ENCODE measurements around the gene CD300LF. TPM values are rescaled to one million over a fixed set of nuclear protein-coding genes. Genes with fewer than 3 reads are reported as not detected.

The CD300LF gene
- total RNA-seq, 1 experiment from 2014 or later, result not detected

DNA sequence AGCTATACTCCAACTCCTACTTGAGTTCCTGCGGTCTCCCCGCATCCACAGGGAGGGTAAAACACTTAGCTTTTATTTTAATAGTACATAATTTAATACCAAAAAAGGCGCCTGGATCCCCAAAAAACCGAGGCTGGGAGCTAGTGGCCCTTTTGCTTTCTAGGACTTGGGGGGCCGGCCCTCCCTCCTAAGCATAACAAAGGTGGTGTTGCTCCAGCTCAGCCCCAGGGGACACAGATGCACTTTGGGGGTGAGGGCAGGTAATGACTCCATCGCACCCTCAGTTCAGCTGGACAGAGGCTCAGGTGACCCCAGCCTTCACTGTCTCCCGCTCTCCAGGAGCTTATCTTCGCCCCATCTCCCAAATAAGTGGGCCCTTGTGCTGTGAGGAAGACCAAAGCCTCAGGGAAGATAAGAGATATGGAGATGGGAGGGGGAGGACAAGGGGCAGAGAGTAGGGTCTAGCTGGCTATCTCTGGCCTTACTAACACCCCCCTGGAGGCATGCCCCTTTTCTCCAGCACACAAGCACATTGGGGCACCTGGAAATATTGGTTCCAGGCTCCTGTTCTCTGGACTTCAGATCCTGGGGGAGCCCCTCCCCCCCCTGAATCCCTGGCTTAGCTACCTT lies 32.9 kb upstream of the CD300LF start:
- no peak for DNase-seq (ENCODE audit: low spot score)

DNA sequence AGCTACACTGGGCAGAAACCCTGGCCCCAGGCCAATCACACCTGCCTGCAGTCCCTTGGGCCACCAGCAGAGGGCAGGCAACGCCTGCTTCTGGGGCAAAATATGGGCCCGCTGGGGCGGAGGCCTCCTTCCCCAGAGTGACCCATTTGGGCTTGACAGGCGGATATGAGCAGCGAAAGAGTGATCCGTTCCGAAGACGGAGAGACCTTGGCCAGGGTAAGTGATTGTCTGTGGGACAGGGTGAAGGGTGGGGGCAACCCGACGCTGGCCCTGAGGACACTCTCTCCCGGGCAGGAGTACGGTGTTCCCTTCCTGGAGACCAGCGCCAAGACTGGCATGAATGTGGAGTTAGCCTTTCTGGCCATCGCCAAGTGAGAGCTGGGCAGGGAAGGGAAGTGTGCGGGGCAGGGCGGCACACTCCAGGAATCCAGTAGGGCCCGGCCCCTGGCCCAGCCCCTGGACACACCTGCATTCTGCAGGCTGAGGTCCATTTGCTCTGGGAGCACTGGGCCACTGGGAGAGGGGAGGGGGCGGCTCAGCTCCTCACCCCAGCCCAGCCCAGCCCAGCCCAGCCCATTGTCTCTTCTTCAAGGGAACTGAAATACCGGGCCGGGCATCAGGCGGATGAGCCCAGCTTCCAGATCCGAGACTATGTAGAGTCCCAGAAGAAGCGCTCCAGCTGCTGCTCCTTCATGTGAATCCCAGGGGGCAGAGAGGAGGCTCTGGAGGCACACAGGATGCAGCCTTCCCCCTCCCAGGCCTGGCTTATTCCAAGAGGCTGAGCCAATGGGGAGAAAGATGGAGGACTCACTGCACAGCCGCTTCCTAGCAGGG lies 32.2 kb upstream of the CD300LF start:
- DNase-seq (ENCODE audit: low spot score), result peak; percentile 92

DNA sequence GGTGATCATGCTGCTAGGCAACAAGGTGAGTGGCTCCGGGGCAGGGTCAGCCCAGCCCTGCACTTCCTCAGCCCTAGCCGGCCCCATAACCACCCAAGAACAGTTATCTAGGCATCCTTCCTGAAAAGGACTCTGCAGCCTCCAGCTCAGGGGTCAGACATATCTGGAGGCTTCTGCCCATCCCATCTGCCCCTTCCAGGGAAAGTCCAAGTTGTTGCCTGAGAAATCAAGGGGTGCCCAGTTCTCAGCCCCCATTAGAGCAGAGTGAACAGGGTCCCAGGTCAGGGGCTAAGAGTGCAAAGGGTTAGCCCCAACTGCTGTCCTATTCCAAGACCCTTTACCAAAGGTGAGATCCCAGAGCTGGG lies 31.6 kb upstream of the CD300LF start:
- no peak for DNase-seq (ENCODE audit: low spot score)

DNA sequence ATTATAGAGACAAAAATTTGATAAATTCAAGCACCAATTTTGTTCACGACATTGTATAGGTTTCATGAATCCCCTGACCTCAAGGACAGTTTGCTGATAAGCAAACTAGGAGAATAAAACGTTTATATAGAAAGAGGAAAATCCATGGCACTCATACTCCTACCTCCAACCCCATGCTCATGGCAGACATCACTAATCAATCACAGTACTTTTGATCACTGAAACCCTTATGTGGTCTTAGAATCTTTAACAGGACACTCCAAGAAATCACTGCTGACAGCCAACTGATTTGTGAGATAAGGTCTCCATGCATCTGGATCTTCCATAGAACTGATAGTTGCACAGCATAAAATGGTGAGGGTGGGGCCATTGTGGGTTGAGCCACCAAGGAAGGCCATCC lies 31.0 kb upstream of the CD300LF start:
- DNase-seq (ENCODE audit: low spot score), result no peak

DNA sequence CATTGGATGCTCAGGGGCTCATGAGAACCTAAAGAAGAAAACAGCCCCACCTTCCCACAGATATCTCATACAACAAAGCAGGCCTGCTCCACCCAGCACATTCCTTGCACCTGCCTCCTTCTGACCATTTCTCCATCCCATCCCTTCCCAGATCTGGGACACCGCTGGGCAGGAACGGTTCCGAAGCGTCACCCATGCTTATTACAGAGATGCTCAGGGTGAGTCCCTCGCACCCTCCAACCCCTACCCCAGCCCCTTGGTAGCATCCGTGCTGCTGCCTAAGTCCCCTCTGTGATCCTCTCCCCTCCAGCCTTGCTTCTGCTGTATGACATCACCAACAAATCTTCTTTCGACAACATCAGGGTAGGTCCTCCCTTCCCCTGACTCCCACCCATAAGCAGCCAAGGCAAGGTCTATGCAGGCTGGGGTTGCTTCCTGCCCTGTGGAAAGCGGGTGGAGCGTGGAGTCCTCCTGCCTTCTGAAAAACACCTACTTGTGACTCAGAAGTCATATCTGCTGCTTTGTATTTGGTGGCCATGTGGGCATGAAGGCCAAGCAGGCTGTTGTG lies 30.3 kb upstream of the CD300LF start:
- no peak for DNase-seq (ENCODE audit: low spot score)

DNA sequence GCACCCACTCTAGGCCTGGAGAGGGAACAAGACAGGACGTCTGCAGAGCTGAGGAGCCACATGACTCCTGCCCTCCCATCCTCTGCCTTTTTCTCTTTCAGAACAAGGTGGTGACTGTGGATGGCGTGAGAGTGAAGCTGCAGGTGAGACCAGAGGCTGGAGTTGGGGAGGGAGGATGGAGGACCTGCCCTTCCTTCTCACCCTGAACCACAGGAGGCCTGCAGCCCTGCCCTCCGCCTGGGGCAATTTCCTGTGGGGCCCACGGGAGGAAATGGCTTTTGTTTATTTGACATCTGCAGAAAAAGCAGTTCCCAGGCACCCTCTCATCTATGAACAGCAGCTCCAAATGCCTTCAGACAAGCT lies 29.4 kb upstream of the CD300LF start:
- DNase-seq (ENCODE audit: low spot score), result no peak

DNA sequence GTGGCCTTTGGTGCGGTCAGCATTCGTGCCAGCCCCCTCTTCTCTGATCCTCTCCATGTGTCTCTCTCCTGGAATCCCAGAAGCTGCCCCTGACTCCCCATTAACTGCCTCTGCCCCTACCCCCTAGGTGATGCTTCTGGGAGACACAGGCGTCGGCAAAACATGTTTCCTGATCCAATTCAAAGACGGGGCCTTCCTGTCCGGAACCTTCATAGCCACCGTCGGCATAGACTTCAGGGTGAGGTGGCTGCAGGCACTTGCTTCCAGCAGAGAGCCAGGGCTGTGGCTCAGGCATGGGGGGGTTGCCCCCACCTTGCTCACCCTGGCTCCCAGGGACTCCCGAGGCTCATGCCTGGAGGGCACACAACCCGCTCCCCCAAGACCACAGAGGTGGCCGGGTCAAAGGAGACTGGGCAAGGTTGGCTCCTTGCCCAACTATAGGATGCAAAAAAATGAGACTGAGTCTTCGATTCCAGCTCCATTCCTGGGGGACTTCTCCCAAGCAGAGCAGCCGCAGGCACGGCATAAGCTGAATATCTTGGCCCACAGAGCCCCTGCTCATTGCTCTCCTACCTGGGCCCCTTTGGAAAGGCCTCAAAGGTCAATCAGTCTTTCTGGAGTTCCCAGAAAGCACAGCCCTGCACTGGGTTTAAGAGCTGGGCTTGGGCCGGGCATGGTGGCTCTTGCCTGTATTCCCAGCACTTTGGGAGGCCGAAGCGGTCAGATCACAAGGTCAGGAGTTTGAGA lies 28.1 kb upstream of the CD300LF start:
- DNase-seq (ENCODE audit: low spot score), result no peak

DNA sequence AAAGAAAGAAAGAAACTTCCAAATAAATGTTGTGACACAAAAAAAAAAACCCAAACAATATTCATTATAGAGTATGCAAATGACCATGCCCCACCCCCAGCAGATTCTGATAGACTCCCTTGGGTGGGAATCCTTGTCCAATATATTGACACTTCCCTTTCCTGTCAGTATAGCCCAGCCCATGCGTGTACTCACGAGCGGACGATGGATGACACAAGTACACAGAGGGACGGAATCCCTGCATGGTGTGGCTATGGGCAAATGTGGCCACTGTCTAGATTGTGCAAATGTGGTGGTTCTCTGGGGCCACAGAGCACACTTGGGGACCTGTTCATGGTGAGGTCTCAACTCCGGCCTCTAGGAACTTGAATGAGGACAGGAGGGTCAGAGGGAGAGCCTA lies 27.4 kb upstream of the CD300LF start:
- no peak for DNase-seq (ENCODE audit: low spot score)

DNA sequence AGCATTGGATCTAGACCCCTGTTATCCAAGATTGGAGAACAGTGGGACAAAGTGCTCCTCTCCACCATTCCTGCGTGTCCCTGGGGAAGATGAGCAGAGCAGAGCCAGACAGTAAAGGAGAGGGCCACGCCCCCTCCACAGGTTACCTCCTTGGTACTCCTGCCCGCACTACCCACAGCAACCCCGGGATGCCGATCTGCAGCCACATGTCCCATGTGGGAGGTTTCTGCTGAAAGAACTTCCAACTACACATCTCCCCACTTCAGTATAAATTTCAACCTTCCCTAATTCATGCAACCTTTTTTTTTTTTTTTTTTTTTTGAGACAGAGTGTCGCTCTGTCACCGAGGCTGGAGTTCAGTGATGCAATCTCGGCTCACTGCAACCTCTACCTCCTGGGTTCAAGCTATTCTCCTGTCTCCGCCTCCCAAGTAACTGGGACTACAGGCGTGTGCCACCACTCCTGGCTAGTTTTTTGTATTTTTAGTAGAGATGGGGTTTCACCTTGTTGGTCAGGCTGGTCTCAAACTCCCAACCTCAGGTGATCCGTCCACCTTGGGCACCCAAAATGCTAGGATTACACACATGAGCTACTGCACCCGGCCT lies 26.6 kb upstream of the CD300LF start:
- DNase-seq (ENCODE audit: low spot score), result no peak

DNA sequence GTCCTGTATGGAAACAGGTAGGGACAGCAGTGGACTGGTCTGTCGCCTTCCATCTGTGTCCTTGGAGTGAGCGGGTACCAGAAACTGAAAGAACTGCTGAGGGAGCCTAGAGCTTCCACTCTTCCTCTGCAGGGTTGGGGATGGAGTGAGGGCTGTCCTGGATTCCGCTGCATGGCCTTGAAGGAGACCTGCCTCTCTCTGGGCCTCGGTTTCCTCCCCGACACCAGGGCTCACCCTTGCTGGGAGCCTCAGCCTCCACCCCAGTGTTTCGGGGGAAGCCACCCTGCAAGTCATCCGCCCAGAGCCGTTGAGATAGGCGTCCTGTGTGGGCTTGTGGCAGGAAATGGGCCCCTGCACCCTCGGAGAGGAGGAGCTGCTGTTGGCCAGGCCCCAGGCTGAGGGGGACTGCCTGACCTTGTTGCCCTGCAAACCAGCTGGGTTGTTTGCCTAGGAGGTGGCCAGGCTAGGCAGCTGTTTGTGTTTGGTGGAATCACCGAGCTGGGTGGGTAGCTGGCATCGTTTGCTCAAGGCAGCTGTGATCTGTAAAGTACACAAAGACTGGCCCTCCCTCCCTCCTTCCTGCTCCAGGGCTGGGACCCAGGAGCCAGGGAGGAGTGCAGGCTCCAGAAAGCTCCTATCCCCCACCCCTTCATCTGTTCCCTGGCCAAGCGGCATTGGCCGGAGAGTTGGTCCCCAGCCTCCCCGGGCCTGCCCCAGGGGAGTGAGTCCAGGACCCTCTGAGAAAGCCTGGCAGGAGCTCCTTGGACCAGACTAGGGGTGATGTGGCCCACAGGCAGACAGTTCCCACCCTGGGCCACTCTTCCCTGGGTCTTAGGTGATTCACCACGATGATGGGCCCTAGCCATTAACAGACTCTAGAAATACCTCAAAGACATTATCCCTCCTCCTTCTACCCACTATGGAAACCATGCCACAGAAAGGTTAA lies 25.6 kb upstream of the CD300LF start:
- DNase-seq (ENCODE audit: low spot score), result peak; percentile 63

DNA sequence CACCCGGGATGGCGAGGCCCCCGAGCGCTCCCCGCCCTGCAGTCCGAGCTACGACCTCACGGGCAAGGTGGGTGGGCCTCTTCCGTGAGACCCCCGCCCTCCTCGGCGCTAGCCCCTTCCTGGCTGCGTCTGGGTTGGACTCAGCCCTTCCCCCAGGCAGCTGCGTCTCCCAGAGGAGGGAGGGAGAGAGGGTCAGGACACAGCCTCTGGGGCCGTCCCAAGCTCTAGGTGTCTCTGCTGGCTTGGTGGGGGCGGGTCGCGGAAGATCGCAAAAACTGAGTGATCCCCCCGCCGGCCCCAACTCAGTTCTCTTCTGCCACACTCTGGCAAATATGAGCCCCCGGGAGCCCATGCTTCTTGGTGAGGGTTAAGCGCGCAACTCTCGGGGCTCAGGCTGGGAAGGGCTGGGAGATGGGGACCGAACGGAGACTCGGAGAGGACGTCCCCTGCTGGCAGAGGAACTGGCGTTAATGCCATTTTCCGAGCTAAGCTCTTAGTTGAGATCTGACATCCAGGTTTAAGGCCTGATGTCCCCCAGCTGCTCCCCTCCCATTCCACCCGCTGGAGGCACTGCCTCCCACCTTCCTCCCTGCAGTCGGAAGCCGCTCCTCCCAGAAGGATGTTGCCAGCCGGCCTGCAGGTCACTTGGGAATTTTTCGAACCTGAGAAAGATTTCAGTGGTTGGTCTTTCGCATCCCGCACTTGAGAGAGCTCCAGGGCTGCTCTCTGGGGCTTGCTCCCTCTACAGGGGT lies 24.8 kb upstream of the CD300LF start:
- DNase-seq (ENCODE audit: low spot score), result peak; percentile 43

DNA sequence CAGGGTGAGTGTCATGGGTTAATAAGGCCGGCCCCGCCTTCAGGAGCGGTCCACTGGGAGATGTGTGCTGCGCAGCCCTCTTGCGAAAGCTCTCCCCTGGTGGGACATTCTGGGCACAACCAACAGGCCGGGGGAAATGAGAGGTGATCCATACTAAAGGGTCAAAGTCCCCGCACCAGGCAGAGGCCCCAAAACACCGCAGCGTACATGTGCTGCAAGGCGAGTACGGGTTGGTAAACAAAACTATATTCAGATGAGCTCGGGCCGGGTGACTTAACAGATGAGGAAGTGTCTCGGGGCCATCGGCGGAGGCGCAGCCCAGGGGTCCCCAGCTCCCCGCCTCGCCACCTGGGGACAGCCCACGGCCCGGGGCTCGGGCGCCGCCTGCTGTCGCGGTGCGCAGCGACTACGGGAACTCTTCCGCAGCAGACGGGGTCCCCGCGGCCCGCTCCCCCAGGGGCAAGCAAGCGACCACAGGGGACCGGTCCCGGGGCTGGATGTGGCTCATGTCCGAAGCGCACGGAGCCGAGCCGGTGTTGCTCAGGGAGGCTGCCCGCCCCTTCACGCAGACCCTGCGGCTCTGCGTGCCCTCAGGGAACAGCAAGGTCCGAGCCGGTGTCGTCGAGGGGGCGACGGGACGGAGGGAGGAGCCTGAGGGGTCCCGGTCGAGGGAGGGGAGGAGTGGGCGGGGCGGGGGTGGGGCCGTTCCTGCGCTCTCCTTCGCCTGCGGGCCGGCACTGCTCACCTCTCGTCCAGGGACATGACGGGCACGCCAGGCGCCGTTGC lies 24.0 kb upstream of the CD300LF start, which contains the start of gene RAB37:
RAB37 (plus strand) TSS at position 744 of the 786 bp plus-strand sequence; CDS start at position 761, 17 bp downstream.
- DNase-seq (ENCODE audit: low spot score), result peak; percentile 50

DNA sequence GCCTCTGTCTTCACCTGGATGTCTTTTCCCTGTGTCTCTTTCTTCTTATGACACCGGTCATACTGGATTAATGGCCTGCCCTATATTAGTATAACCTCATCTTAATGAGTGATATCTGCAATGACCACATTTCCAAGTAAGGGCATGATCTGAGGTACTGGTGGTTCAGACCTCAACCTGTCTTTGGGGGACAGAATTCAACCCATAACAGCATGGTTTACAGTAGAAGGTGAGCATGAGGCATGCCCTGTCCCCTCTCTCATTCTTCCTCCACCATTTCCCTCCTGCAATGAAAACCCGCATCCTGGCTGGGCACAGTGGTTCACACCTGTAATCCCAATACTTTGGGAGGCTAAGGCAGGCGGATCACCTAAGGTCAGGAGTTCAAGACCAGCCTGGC lies 21.5 kb upstream of the CD300LF start:
- no peak for DNase-seq (ENCODE audit: low spot score)

DNA sequence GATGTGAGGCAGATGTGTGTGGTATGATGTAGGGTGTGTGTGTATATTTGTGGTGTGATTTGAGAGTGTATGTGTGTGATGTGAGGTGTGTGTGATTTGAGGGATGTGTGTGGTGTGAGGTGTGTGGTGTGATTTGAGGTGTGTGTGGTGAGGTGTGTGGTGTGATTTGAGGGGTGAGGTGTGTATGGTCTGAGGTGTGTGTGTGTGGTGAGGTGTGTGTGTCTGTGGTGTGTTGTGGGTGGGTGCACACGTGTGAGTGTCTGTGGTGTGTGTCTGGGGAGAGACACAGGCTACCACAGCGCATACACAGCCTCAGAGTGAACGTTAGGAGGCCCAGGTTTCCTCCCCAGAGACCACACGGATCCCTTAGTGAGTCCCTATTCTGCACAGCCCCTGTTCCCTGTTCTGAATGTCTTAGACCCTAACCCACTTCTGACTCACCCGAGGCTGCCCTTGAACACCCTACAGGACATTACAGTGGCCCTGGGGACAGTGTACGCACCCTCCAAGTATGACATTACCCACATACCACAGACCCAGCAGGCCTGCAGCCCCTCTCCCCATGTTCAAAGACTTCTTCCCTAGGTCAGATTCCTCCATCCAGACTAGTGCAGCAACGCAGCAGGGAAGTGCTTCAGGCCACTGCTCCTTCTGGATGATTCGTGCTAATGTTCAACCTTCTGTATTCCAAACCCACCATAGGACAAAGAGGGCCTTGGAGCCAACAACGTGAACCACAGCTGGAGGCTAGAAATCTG lies 20.8 kb upstream of the CD300LF start:
- DNase-seq (ENCODE audit: low spot score), result no peak

DNA sequence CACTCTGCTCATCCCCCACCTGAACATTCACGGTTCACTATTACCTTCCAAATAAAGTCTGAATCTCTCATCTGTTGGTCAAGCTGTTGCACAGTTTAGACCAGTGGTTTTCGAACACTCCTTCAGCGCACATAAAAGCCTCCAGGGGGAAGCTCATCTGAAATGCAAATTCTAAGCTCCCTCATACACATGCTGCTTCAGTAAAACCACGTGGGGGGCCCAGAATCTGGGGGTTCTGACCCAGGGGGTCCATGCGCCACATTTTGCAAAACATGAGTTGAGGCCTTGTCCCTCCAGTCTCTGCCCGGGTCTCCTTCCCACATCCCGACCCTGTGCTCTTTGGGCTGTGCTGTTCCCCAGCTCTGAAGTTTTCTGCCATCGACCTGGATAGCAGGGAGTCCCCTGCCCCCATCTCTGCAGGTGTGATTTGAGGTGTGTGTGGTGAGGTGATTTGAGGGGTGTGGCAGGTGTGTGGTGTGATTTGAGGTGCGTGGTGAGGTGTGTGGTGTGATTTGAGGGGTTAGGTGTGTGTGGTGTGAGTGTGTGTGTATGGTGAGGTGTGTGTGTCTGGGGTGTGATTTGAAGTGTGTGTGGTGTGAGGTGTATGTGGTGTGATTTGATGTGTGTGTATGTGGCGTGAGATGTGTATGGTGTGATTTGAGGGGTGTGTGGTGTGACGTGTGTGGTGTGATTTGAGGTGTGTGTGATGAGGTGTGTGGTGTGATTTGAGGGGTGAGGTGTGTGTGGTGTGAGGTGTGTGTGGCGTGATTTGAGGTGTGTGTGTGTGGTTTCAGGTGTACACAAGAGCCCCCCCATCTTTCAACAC lies 19.5 kb upstream of the CD300LF start:
- no peak for DNase-seq (ENCODE audit: low spot score)

DNA sequence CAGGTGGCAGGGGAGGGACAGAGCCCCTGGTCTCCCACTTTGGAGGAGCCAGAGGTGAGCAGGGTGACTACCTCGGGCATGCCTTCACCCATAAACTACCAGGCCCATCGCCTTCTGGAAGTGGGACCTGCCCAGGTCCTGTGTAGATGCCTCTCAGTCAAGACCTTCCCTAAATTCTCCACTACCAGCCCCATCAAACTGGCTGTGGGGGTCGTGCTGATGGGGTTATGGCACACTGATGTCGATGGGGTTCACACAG lies 18.6 kb upstream of the CD300LF start:
- DNase-seq (ENCODE audit: low spot score), result no peak

DNA sequence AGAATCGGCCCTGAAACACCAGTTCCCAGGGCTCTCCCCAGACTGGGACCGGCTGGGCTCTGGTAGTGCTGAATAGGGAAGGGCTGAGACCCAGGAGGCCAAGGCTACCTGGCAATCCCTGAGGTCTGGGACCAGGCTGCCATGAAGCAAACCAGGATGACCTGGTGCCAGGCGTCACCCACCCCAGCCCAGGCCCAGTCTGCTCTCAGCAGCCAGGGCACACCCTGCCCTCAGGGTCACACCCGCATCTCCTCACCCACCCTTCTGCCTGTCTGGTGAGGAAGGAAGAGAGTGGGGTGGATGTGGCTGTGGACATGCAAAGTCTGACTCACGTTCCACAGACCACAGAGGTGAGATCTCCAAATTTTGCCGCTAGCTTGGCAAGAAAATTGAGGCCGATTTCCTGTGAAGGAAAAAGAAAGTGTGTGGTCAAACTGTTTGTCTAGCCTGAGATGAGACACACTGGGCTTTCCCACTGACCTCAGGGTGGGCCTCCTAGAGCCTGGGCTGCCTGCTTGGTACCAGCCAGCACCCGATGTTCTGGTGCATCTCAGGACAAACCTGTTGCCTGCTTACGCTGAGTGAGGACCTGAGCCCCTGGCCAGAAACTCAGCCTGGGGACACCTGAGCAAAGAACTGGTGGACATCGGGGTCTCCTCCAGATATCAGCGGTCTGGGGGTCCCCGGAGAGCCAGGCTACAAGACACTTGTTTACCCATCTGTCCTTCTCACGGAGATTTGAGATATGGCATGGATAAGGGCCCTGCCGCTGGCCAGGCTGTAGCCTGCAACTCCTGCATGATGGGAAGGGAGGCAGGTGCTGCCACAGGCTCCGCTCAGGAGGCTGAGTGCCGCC lies 18.0 kb upstream of the CD300LF start:
- DNase-seq (ENCODE audit: low spot score), result no peak

All from HT-29 (cell line).